Cortex of kidney (tissue), 1 donor: ENCODE results near the gene APOC3.

Source experiments
- DNase-seq: peaks from one replicate; lab custom pipeline; 2025; lab: John Stamatoyannopoulos, UW

APOC3 gene

DNA sequence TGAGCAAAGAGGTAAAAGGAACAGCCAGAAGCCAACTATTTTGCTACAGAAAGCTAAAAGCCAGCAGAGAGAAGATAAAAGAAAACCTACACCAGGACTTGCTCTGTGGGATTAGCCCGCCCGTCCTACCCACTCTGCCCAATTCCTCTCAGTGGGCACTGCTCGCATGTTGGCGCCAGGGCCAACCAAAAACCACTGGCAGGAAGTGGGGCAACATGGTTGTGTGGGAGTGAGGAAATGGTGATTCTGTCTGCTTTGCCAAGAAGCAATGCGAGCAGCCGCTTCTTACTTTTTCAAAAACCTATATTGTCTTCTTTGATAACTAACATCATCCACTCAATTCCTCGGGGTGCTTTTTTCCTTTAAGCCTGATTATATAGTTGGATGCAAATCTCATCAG, 21.9 kb downstream of the APOC3 start:
- DNase-seq = no peak

DNA sequence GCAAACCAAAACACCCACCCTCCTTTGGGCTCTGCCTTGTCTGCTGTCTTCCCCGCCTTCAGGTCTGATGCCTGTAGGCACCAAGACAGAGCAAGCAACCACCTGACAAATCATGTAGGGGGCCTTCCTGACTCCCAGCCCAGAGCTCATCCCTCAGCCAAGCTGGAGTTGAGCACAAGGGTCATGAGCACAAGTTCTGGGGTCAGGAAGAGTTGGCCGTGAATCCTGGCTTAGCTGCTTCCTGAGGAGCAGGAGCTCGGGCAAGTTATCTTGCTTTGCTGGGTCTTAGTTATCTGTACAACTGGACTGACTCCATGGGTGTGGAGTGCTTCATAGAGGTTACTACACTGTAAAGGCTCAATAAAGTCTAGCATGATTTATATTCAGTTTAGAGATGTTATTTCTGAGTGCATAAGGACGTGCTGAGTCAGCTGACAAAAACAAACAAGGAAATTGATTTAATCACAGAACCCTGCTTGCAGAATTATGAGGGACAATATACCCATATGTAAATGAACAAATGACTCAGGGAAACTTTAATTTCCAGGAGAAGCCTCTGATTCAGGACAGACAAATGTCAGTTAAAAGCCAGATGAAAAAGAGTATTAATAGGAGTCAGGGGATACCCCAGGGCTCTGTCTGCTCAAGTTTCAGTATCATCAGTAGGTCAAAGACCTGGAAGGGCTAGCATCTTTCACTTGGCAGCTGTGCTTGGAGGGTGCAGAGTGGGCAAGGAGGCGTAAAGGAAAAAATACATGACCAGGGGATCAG, 22.7 kb downstream of the APOC3 start:
- no peak for DNase-seq

DNA sequence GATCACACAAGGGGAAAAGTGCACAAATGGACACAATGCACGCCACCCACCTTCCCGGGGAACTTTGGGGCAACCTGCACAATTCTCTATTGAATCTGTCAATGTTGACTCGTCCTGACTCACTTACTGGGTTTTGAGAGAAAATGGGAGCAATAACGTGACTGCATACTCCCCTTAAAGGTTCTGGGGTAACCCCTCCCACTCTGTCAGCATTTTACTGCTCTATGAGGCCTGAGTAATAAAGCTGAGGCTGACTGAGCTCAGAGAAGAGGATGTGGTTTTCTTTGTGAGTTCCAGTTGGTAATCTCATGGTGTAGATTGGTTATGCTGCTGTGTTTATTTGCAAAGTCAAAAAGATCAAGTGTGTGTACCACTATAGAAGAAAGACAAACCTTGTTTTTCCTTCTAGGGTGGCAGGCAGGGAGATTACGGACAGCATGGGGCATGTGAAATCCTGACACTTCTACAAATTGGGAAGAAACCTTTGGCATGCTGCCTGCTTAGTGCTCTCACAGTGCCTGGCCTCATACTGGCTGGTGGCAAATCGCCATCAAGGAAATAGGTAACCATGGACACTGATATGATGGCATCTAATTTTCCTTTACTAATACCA, 23.9 kb downstream of the APOC3 start:
- DNase-seq = no peak

DNA sequence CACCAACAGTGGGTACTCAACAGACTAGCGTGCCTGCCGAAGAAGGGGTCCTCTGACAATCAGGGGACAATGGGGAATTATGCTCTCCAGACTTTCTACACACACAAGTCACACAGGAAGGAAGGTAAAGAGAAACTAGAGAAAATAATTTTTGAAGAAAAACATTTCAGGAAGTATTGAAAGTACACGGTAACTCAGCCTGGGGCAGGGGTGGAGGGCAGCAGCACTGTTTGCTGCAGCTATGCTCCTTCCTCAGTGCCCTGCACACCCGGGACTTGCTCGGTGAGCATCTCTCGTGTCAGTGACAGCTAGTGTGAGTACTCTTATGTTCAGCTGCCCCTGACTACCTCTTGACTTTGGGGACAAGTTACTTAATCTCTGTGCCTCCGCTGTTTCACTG, 25.7 kb downstream of the APOC3 start:
- no peak for DNase-seq

DNA sequence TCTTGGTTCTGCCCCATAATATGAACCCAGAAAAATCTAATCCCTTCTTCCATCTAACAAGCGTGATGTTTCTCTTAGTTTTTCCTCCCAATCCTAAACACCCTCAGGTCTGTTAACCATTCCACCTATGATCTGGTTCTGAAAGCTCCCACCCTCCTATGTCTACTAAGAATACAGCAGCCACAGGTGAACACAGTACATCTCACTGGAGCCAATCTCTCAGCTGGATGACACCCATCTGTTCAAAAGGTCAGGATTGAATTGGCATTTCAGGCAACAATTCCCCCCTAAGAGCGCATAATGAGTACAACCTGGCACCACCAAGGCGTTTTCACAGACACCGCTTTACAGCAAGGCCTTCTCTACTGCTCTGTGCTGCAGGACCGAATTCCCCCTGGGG, 26.7 kb downstream of the APOC3 start:
- DNase-seq = no peak

DNA sequence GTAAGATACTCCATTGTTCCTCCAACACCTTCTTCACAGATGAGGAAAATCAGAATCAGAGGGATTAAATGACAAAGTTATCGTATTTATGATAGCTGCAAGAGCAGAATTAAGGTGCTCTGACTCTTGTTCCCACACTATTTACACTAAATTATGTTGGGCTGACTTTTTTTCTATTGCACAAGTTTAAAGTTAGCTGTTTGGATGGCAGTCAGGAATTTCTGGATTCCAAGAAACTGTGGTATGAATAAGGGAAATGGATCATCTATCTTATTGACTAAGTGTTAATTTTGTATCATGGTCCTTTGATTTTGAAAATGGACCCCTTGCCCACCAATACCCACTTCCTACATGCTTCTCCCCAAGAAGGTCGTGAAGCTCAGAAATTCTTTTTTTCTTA, 27.6 kb downstream of the APOC3 start:
- DNase-seq = no peak

DNA sequence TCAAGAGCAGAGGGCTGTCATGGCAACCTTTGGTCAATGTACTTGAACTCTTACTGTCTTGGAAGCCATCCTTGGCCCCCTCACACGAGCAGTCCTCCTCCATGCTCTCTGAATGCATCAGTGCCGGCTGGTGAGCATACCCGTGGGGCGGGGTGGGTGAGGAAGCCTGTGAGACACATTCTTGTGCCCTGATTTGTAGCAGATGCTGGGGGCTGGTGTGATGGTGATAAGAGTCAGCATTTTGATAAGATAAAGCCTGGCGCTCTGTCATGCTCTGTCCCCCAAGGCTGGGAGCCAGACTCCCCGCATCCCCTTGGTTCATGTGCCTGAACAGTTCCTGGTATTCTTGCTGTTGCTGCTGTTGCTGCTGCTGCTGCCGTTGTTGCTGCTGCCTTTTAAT, 28.2 kb downstream of the APOC3 start:
- no peak for DNase-seq

DNA sequence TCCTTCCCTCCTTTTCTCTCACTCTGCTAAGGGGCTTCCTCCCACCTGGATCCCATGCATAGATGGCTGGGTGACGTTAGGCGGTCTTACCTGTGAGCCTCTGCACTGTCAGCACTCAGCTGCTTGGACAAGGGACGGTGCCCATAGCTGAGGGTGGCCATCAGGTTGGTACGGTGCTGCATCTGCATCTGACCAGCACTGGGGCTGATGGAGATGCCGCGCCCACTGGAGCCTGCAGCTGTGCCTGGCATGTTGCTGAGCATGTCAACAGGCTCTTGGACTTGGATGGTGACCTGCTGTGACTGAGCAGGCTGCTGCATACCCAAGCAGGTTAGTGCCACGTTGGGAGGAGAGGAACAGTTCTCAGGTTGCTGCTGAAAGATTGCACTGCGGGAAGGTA, 29.5 kb downstream of the APOC3 start:
- no peak for DNase-seq

DNA sequence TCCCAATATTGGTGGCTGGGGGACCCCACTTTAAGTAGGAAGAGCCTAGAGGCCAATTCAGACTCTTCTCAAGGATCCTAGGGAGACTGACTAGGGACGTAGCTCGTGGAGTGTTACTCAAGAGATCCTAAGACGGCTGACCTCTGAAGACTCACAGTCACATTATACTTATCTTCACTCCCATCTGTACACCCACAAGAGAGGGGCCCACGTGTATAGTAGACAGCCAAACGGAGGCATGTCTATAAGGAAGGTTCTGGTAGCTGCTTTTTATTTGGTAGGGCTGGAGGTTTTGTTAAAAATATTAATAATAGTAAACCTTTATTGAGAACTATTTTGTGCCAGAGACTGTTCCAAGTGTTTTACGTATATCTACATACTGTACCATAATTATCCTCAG, 30.6 kb downstream of the APOC3 start:
- no peak for DNase-seq

DNA sequence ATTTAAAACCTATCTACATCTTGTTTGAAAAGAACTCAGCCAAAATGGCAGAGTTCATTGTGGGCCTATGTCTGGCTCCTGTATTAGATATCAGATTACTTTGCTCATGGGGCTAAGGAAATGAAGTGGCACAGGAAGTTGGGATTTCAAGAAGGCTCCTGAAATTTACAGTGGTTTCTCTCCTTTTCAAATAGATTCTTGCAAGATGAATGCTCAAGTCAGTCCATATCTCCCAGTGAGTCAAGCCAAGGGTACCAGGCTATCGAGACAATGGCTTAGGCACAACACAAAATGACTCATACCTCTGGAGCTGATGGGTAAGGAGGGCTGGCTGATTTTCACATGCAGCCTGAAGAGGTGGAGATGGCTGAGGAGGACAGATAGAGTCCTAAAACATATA, 31.8 kb downstream of the APOC3 start:
- no peak for DNase-seq

DNA sequence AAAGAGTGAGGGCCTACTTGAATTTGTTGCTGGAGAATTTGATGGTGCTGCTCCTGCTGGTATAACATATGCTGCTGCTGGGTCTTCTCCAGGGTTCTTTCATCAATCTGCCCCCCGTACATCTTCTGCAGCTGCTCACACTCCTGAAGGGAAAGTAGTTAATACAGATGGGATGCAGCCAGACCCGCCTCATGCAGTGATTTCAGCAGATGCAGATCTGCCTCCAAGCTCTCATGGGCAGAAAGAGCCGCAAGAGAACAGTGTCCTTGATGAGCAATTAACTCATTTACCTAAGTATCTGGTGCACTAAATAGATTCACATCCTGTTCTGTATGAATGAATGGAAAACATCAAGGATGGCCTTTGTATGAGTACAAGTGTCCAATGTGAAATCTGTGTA, 32.5 kb downstream of the APOC3 start:
- DNase-seq = no peak

DNA sequence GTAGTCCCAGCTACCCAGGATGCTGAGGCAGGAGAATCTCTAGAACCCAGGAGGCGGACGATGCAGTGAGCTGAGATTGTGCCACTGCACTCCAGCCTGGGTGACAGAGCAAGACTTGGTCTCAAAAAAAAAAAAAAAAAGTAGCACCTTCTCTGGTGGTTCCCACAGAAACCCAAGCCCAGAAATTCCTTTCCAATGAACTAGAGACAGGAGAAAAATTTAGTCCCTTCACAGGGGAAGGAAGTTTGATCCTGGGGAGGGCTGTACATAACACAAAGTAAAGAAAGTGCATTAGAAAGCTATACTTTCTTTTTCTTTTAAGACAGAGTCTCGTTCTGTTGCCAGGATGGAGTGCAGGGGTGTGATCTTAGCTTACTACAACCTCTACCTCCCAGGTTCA, 33.2 kb downstream of the APOC3 start:
- no peak for DNase-seq

DNA sequence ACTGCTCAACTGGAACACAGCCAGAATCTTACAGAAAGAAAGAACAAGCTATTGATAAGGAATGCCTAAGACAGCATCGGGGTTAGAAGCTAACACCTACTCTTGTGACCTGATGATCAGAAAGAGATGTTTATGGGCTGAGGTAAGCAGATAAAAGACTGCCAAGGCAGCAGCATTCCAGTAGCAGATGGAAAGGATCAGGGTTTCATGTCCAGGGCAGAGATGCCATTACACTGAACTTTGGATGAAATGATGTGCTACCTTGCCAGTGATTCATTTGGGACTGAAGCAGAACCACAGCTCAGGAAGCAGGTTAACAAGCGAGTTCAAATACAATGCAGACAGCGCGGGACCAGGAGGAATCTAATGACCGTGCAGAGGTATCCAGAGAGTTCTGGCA, 34.8 kb downstream of the APOC3 start:
- no peak for DNase-seq

DNA sequence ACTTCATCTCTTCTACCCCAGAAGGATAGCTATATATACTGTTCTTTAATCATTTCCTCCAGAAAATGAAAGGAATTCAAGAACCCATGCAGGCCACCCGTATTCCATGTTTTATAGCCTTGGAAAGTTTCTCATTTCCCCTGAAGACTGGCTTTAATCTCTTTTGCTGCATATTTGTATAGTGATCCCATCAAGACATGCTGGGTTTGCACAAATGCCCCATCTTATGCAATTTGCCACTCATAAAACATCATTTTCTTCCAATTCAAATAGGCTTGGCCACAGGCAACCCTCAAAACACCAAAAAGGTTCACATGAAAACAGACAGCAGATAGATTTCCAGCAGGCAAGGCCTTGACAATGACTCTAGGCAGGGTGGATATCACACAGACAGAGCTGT, 36.0 kb downstream of the APOC3 start:
- DNase-seq = no peak

DNA sequence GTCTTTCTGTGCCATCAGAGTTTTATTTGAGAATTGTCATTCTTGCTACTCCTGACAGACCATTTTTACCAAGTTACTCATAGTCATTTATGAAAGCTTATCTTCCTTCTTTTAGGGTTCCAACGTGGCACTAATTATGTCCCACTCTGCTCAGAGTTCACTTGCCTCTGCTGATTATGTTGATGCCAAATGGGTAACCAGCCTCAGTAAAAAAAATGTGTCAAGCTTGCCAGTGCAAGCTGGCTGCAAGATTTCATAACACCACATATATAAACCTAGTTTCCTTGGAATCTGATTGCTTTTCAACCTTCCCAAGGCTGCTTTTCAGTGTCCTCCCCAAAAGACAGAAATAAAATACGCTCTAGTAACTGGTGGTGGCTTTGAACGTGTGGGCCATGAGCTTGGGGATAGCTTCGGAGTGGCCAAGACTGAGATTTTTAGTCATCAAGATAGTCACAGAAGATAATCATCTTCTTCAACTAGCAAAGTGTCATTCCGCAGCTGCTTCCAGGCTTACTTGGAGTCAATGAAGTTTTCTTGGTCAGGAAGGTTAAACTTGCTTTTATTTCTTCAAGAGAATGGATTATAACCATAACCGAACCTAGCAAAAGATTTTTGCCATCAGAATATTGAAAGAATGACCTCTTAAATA, 37.2 kb downstream of the APOC3 start:
- no peak for DNase-seq

DNA sequence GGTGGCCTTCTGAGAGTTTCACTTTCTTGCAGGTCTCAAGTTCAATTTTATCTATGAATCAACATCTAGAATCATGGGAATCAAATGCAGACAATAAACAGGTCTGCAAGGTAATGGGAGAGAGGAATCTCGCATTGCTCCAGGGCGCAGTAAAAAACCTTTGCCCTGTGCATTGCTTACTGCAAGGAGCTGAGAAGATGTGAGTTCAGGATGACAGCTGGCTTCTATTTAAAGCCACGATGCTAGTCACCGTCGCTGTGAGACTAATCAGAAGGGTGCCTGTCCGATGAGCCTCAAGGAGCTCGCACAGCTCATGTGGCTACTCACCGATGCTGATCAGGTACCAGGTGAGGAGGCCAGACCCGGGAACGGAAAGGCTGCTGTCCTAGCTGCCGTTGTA, 37.9 kb downstream of the APOC3 start:
- DNase-seq = no peak

DNA sequence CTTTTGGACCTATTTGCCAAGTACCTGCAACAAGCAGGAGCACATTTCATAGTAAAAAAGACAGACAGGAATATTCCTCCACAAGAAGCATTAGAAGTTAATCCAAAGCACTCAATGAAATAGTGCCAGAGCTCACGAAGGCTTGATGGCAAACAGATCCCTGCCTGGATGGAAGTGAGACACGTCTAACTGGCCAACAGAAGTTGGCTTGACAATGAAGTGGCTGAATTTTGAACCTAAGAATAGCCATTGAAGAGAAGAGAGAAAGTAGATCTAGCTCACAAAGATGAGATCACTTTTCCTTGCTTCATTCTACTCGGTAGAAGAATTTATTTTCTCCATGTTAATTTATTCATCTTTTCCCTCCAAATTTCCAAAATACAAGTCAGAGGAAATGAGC, 38.4 kb downstream of the APOC3 start:
- DNase-seq = no peak

DNA sequence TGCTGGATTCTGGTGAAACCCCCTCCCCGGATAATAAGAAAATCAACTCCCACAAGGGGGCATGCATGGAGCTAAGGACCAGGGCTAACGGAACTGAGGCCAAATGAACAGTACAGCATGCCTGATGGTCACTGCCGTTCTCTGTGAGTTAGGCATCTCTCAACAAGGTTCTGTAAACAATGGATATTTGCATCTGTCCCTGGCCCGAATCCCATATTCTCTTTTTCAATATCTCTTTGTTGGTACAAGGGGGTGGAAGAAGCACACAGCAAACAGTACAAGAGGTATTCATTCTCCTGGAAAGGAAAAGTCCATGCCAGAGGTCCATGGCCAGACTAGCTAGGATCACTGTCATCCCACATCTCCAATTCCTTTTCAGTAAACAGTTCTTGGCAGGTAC, 39.9 kb downstream of the APOC3 start:
- no peak for DNase-seq

DNA sequence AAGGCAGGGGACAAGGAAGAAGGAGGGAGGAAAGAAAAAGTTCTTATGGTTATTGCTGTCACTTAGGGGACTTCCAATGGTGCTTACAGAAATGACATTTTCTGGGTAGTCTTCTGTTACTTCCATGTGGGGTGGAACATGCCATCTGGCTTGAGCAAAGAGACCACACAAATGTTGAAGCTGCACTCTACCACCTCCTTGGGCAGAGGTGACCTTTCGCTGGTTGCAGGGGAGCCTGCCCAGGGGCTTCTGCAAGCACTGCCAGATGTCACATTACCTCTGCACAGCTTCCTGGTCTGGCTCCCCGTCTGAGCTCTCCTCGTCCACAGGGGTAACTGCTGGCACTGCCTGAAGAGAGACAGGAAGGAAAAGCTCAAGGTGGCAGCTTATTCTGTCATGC, 40.3 kb downstream of the APOC3 start:
- no peak for DNase-seq

DNA sequence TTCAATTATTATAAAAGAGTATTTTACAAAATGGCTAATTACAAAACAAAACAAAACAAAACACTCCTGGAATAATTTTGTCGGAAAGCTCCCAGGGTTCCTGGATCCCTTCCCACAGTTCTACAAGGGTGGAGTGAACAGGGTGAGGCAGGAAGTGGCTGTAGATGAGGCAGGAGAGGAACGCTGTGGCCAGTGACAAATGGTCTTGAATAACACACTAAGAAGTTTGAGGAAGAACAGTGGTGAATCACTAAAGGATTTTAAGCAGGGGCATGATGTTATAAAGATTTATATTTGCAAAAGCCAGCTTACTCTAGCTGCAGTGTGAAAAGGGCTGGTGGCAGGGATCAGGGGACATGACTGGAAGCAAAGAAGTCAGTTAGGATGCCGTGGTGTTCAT, 41.5 kb downstream of the APOC3 start:
- DNase-seq = no peak

DNA sequence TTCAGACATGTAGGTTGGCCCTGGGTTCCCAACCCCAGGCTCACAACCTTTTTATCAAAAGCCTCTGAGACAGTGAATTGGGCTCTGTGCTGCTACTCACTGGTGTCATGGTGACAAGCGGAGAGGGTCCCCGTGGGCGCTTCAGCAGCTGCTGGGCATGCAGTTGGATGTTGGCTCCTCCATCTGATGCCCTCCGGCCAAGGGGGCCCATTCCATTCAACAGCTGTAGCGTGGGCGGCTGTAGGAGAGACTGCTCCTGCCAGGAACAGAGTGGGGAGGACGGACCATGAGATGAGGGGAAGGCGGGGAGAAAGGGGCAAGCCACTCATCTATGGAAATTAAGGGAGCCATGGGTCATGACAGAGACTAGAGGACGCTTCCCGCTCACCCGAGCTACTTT, 43.7 kb downstream of the APOC3 start:
- DNase-seq = no peak

DNA sequence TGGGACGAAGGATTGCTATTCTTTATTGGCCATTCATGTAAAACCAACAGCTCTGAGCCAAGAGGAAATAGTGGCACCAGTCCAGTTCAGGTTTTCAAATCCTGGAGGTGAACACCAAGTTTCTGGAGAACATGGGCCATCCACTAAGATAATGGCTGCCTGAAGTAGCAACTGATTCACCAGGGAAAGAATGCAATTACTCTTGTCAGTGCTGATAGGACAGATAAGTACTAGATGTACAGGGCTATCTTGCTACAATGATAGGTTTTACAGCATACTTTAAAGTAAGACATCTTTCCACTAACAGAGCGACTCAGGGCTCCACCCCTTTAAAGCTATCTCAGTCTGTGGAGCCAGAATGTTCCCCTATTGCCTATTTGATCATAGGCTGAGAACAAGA, 44.5 kb downstream of the APOC3 start:
- no peak for DNase-seq

DNA sequence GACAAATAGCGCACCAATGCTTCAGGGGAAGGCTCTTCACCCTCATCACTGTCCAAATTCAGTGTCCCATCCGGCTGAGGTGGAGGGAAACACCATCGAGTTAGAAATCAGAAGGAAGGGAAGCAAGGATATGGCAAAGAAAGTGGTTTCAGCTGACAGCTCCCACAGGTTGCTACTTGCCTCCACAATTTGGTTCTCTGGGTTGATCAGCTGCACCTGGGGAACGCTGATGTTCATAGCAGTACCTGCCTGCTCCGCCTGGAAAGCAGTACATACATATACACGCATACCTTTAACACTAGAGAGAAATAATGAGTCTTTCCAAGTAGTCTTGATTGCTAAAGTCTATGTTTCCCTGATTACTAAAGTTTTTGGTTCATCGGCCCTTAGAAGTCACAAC, 45.5 kb downstream of the APOC3 start:
- DNase-seq = no peak

DNA sequence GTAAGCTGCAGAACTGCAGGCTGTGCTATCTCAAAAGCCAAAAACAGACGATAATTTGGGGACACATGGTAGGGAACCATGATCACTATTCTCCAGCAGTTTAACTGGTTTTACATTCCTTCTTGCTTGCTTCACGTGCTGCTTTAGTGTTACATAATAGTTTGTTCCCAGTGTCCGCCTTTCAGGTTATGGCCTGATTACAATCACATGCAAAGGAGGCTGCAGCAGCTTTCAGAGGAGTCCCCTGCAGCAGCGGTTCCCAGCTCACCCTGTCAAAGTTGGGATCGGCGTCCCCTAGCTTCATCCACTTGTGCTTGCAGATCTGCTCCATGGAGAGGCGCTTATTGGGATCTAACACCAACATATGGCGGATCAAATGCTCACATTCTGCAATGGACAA, 46.9 kb downstream of the APOC3 start:
- DNase-seq = no peak
